AG09309 (cell line): ENCODE data around the gene COPZ1.
A peak's percentile ranks its signal among the peaks of the same experiment; 100 is the strongest.
"Not testable (repeated sequence)": the region's sequence is repeated elsewhere in the genome, so short reads cannot be mapped to it uniquely, and the experiment has no call there.

Experiments
- DNase-seq: peaks from one replicate; pipeline ENCODE4 v3.0.0-alpha.2; 2010; ENCODE audit warnings: low read depth
- H3K4me3 ChIP-seq: 2 replicates; pipeline ENCODE4 v1.5.1; 2011; ENCODE audit warnings: mild to moderate bottlenecking, low read depth, low read length, moderate library complexity; ENCODE audit not compliant: control insufficient read depth
- TF ChIP-seq, protein P1 (sequence below): IDR thresholded peaks from 2 replicates; pipeline ENCODE4 v1.5.1; 2011; ENCODE audit warnings: mild to moderate bottlenecking, low read depth, low read length, inconsistent platforms; ENCODE audit not compliant: insufficient read depth, control insufficient read depth; ENCODE audit errors: missing control alignments

COPZ1 gene

DNA sequence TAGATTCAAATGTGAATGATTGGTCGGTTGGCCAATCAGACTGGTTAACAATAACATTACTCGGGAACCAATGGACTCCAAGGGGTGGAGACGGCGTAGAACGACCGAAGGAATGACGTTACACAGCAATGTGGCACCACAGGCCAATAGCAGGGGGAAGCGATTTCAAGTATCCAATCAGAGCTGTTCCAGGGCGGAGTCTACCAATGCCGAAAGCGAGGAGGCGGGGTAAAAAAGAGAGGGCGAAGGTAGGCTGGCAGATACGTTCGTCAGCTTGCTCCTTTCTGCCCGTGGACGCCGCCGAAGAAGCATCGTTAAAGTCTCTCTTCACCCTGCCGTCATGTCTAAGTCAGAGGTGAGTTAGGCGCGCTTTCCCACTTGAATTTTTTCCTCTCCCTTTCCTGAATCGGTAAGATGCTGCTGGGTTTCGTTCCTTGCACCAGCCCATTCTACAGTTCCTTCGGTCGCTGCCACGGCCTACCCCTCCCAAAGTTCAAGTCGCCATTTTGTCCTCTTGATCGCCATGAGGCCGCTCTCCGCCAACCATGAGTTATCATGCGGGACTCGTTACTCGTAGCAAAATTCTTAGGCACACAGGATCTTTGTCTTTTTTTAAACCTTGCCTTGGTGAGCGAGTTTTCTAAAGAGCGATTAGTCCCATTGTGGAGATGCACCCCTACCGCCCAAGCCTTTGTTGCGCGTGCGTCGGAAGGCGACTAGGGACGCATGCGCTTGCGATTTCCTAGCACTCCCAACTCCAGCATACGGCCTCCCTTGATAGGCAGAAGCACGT lies 44.3 kb upstream of the COPZ1 start, which contains the start of gene HNRNPA1:
TSS of gene HNRNPA1 (plus strand) at position 259 of the 793 bp plus-strand sequence. CDS start at position 341, 82 bp downstream.
- TF ChIP-seq, protein P1, sequence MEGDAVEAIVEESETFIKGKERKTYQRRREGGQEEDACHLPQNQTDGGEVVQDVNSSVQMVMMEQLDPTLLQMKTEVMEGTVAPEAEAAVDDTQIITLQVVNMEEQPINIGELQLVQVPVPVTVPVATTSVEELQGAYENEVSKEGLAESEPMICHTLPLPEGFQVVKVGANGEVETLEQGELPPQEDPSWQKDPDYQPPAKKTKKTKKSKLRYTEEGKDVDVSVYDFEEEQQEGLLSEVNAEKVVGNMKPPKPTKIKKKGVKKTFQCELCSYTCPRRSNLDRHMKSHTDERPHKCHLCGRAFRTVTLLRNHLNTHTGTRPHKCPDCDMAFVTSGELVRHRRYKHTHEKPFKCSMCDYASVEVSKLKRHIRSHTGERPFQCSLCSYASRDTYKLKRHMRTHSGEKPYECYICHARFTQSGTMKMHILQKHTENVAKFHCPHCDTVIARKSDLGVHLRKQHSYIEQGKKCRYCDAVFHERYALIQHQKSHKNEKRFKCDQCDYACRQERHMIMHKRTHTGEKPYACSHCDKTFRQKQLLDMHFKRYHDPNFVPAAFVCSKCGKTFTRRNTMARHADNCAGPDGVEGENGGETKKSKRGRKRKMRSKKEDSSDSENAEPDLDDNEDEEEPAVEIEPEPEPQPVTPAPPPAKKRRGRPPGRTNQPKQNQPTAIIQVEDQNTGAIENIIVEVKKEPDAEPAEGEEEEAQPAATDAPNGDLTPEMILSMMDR: no peak
- H3K4me3 ChIP-seq: peak within 1 kb of the TSS; percentile 74
- DNase-seq: peak; percentile 100

- peak overlapping the region; percentile 63 for H3K4me3 ChIP-seq
- not testable (repeated sequence) for DNase-seq
Observed at GRCh38 chr12:54281261-54281638, 43.7 kb upstream of the COPZ1 start.

GRCh38 chr12:54281694-54282093 lies 43.2 kb upstream of the COPZ1 start:
- peak overlapping the region; percentile 63 for H3K4me3 ChIP-seq
- DNase-seq: not testable (repeated sequence)

GRCh38 chr12:54282949-54283593 lies 41.9 kb upstream of the COPZ1 start:
- TF ChIP-seq, protein P1: no peak
- H3K4me3 ChIP-seq: peak overlapping the region; percentile 63
- DNase-seq: no peak

DNA sequence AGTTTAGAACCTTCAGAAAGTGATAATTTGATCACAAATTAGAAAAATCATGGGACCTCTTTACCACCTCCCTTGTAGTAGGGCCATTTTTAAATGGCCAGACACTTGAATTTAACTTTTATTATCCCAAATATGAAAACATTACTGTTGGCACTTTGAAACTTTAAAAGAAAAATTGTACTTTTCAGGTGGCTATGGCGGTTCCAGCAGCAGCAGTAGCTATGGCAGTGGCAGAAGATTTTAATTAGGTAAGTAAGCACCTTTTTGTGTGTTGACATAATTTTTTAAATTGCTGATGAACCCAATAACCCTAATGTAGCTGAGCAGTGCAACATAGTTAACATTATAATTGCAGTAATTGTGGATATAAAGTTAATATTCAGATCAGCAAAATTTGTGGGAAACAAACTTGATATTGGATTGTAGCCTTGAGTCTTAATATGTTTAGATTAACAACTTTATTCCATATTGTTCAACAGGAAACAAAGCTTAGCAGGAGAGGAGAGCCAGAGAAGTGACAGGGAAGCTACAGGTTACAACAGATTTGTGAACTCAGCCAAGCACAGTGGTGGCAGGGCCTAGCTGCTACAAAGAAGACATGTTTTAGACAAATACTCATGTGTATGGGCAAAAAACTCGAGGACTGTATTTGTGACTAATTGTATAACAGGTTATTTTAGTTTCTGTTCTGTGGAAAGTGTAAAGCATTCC lies 40.7 kb upstream of the COPZ1 start:
- not testable (repeated sequence) for DNase-seq, H3K4me3 ChIP-seq

DNA sequence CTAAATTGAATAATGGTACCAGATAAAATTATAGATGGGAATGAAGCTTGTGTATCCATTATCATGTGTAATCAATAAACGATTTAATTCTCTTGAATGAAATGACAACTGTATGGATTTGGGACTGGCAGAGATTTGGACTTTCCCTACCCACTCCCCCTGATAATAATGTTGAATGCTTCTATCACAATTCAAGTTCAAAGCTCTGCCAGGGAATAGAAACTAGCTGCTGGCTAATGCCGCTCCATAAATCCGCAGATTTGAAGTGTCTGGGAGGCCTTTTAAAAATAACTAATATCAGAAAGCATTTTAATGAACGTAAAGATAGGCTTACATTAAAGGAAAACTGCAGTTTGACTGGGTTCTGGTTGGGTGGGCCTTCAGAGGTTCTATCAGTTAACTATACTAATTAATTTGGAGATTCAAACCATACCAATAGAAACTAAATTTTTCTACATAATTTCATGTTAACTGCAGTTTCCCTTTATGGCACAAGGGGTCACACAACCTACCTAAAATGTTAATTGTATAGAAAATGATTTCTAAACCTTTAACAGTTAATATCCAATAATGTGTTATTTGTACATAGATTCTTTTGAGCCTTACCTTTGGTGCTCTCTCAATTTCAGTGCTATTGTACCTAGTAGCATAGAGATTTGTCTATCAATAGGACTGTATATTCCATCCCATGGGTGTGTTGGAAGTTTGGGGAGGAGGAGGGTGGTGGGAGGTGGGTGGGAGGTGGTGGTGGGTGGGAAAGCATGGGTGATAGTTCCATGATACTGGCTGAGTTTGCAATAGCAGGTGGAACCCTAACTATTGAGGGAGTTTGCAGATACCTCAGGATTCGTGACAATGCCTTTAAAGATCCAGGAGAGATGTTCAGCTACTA lies 39.5 kb upstream of the COPZ1 start:
- H3K4me3 ChIP-seq: no peak overlapping the region
- TF ChIP-seq, protein P1: peak; percentile 26
- DNase-seq: no peak

DNA sequence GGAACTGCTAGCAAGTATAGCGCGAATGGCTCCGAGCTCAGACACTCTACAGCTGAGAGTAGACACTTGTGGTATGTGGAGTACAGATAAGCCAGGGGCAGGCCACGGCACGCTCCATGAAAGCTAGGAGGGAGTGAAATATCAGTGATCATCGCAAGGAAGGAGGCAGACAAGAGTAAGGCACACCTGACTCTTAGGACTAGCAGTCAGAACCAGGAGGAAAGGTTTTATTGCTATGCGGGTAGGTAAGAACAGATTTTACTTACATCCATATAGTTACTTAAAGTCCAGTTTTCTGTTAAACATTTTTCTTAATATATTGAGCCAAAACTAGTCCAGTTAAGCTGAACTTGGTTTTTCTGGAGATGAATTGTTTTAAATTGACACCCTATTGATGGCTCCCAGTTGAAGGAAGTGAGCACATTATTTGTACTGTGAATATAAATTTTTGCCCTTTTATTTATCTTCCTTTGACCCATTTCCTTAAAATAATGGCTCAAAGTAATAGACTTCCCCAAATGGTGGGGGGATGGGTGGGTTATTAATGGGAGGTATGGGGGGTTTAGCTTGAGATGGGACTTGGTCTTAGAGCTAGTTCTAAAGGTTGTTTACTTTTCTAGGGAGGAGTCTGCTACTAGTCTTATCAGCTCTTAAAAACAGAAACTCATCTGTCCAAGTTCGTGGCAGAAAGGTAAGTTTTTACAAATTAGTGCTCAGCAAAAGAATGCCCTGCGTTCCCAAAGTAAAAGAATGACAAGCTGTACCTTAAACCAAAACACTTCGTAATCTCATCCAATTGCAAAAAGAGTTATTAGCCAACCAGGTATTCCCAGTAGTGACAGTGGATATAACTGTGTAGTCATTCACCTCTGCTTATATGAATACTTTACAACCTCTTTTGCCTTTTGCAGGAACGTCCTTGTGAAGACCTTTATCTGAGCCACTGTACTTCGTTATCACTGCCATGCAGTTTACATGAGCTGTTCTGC lies 38.6 kb upstream of the COPZ1 start:
- TF ChIP-seq, protein P1: no peak
- no peak for DNase-seq
- no peak overlapping the region for H3K4me3 ChIP-seq
